ENCODE measurements around the gene IFITM5.
A peak's percentile ranks its signal among the peaks of the same experiment; 100 is the strongest.
"Not testable (repeated sequence)": the region's sequence is repeated elsewhere in the genome, so short reads cannot be mapped to it uniquely, and the experiment has no call there.

Gene IFITM5

GRCh38 chr11:272195-272930, 27.0 kb downstream of the IFITM5 start:
- Mint-ChIP-seq H3K4me3 (no peak overlapping the region), H3K27ac (peak overlapping the region; percentile 80), H3K36me3 (no peaks in the 10 kb centered on the region), H3K4me1 (peaks cover 33% of the 10 kb centered on the region), H3K9me3 (no peaks in the 10 kb centered on the region), H3K27me3 (no peaks in the 10 kb centered on the region)

GRCh38 chr11:271319-271715, 28.0 kb downstream of the IFITM5 start:
- Mint-ChIP-seq H3K4me3 (no peak overlapping the region), H3K4me1 (peaks cover 39% of the 10 kb centered on the region), H3K36me3 (no peaks in the 10 kb centered on the region), H3K9me3 (no peaks in the 10 kb centered on the region), H3K27ac (no peak overlapping the region), H3K27me3 (no peaks in the 10 kb centered on the region)

GRCh38 chr11:270451-271318, 28.6 kb downstream of the IFITM5 start:
- no peaks in the 10 kb centered on the region for H3K36me3 Mint-ChIP-seq
- H3K4me1 Mint-ChIP-seq = peaks cover 39% of the 10 kb centered on the region
- H3K4me3 Mint-ChIP-seq = no peak overlapping the region
- no peaks in the 10 kb centered on the region for H3K27me3 Mint-ChIP-seq
- no peaks in the 10 kb centered on the region for H3K9me3 Mint-ChIP-seq
- no peak overlapping the region for H3K27ac Mint-ChIP-seq

GRCh38 chr11:269146-269890, 30.0 kb downstream of the IFITM5 start:
- H3K4me1 Mint-ChIP-seq = peaks cover 44% of the 10 kb centered on the region
- peak overlapping the region; percentile 93 for H3K4me3 Mint-ChIP-seq
- peak overlapping the region; percentile 98 for H3K27ac Mint-ChIP-seq

GRCh38 chr11:268716-269145, 30.6 kb downstream of the IFITM5 start:
- H3K9me3 Mint-ChIP-seq, H3K27me3 Mint-ChIP-seq, H3K36me3 Mint-ChIP-seq: not testable (repeated sequence)
- H3K27ac Mint-ChIP-seq = peak overlapping the region; percentile 98
- peaks cover 44% of the 10 kb centered on the region for H3K4me1 Mint-ChIP-seq
- H3K4me3 Mint-ChIP-seq = peak overlapping the region; percentile 93

More at GRCh38 chr11:269146-269890, 30.0 kb downstream of the IFITM5 start:
- no peaks in the 10 kb centered on the region for H3K9me3 Mint-ChIP-seq
- no peaks in the 10 kb centered on the region for H3K27me3 Mint-ChIP-seq
- H3K36me3 Mint-ChIP-seq = no peaks in the 10 kb centered on the region

- Mint-ChIP-seq H3K4me1 (peaks cover 44% of the 10 kb centered on the region), H3K9me3 (no peaks in the 10 kb centered on the region), H3K27ac (peak overlapping the region; percentile 98), H3K27me3 (no peaks in the 10 kb centered on the region), H3K4me3 (peak overlapping the region; percentile 93), H3K36me3 (no peaks in the 10 kb centered on the region)
Measured at GRCh38 chr11:267491-267994, 31.8 kb downstream of the IFITM5 start.

GRCh38 chr11:266676-267439, 32.5 kb downstream of the IFITM5 start:
- H3K36me3 Mint-ChIP-seq = no peaks in the 10 kb centered on the region
- H3K27ac Mint-ChIP-seq = peak overlapping the region; percentile 98
- peaks cover 44% of the 10 kb centered on the region for H3K4me1 Mint-ChIP-seq
- peak overlapping the region; percentile 74 for H3K4me3 Mint-ChIP-seq
- no peaks in the 10 kb centered on the region for H3K27me3 Mint-ChIP-seq
- no peaks in the 10 kb centered on the region for H3K9me3 Mint-ChIP-seq

GRCh38 chr11:261624-262023, 37.7 kb downstream of the IFITM5 start:
- H3K4me3 Mint-ChIP-seq = no peak overlapping the region
- no peaks in the 10 kb centered on the region for H3K27me3 Mint-ChIP-seq
- H3K9me3 Mint-ChIP-seq = no peaks in the 10 kb centered on the region
- peaks cover 8% of the 10 kb centered on the region for H3K4me1 Mint-ChIP-seq
- no peak overlapping the region for H3K27ac Mint-ChIP-seq
- H3K36me3 Mint-ChIP-seq = no peaks in the 10 kb centered on the region

GRCh38 chr11:259413-259812, 39.9 kb downstream of the IFITM5 start:
- H3K9me3 Mint-ChIP-seq = no peaks in the 10 kb centered on the region
- H3K36me3 Mint-ChIP-seq = no peaks in the 10 kb centered on the region
- no peak overlapping the region for H3K4me3 Mint-ChIP-seq

GRCh38 chr11:257766-258493, 41.4 kb downstream of the IFITM5 start:
- Mint-ChIP-seq H3K27me3 (no peaks in the 10 kb centered on the region), H3K4me1 (no peaks in the 10 kb centered on the region), H3K27ac (no peak overlapping the region), H3K4me3 (no peak overlapping the region), H3K9me3 (no peaks in the 10 kb centered on the region), H3K36me3 (peaks cover 2% of the 10 kb centered on the region)

More at GRCh38 chr11:259413-259812, 39.9 kb downstream of the IFITM5 start:
- no peaks in the 10 kb centered on the region for H3K4me1 Mint-ChIP-seq
- no peak overlapping the region for H3K27ac Mint-ChIP-seq
- H3K27me3 Mint-ChIP-seq = no peaks in the 10 kb centered on the region

- peaks cover 7% of the 10 kb centered on the region for H3K36me3 Mint-ChIP-seq
- no peaks in the 10 kb centered on the region for H3K4me1 Mint-ChIP-seq
- H3K27ac Mint-ChIP-seq = no peak overlapping the region
- no peaks in the 10 kb centered on the region for H3K9me3 Mint-ChIP-seq
- H3K4me3 Mint-ChIP-seq = no peak overlapping the region
- H3K27me3 Mint-ChIP-seq = no peaks in the 10 kb centered on the region
Measured at GRCh38 chr11:256952-257737, 42.2 kb downstream of the IFITM5 start.

- Mint-ChIP-seq H3K27ac (peak overlapping the region; percentile 66), H3K9me3 (no peaks in the 10 kb centered on the region), H3K27me3 (no peaks in the 10 kb centered on the region), H3K36me3 (peaks cover 12% of the 10 kb centered on the region), H3K4me1 (peaks cover 9% of the 10 kb centered on the region), H3K4me3 (no peak overlapping the region)
Measured at GRCh38 chr11:255816-256215, 43.5 kb downstream of the IFITM5 start.

GRCh38 chr11:255176-255575, 44.1 kb downstream of the IFITM5 start:
- H3K36me3 Mint-ChIP-seq = peaks cover 12% of the 10 kb centered on the region
- no peak overlapping the region for H3K27ac Mint-ChIP-seq
- H3K27me3 Mint-ChIP-seq = no peaks in the 10 kb centered on the region
- peaks cover 14% of the 10 kb centered on the region for H3K4me1 Mint-ChIP-seq
- H3K9me3 Mint-ChIP-seq = no peaks in the 10 kb centered on the region
- no peak overlapping the region for H3K4me3 Mint-ChIP-seq

GRCh38 chr11:253886-254270, 45.4 kb downstream of the IFITM5 start:
- Mint-ChIP-seq H3K9me3 (no peaks in the 10 kb centered on the region), H3K27me3 (no peaks in the 10 kb centered on the region), H3K36me3 (peaks cover 15% of the 10 kb centered on the region), H3K27ac (peak overlapping the region; percentile 72), H3K4me3 (no peak overlapping the region), H3K4me1 (peaks cover 18% of the 10 kb centered on the region)
